Suppressor macrophage treated with lipopolysaccharide for 1 hour (primary cell): Measurements from ENCODE around the gene MINDY4B.
A peak's percentile ranks its signal among the peaks of the same experiment; 100 is the strongest.

ENCODE experiments used
- DNase-seq, 3 donors: peaks; one replicate each; pipeline ENCODE4 v3.0.0-alpha.2; 2020 to 2022

MINDY4B gene

DNA sequence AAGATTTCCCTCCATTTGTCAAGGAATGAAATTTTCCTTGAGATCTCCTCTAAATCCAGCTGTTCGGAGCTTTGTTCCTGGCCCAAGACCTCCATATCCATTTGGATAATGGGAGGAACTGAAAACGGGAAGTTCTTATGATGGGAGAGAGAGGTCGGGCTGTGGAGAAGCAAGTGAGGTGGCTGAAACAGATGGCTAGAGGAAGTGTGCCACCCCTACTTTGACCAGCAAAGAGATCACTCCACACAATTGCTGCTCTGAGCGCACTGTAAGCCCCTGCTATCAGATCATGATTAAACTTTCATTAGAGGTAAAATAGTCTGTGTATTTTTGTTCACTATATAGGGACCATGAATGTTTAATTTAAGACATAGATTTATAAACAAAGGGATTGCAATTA, at the start of gene MINDY4B:
MINDY4B (minus strand) TSS at position 101 of the 400 bp plus-strand sequence; CDS start at position 101, 0 bp downstream.
- DNase-seq, result no peak

DNA sequence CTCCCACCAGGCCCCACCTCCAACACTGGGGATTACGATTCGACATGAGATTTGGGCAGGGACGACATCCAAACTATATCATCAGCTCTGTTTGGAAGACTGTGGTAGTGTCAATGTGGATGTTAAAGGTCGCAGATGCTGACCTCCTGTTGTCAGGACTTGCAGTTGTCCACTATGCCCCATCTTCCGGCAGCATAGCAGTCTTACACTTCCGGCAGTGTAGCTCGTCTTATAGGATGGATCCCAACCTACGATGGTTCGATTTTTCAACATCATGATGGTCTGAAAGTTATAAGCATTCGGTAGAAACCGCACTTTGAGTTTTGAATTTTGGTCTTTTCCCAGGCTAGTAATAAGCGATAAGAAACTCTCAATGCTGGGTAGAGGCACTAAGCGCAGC, 46.7 kb upstream of the MINDY4B start:
- DNase-seq, result no peak

DNA sequence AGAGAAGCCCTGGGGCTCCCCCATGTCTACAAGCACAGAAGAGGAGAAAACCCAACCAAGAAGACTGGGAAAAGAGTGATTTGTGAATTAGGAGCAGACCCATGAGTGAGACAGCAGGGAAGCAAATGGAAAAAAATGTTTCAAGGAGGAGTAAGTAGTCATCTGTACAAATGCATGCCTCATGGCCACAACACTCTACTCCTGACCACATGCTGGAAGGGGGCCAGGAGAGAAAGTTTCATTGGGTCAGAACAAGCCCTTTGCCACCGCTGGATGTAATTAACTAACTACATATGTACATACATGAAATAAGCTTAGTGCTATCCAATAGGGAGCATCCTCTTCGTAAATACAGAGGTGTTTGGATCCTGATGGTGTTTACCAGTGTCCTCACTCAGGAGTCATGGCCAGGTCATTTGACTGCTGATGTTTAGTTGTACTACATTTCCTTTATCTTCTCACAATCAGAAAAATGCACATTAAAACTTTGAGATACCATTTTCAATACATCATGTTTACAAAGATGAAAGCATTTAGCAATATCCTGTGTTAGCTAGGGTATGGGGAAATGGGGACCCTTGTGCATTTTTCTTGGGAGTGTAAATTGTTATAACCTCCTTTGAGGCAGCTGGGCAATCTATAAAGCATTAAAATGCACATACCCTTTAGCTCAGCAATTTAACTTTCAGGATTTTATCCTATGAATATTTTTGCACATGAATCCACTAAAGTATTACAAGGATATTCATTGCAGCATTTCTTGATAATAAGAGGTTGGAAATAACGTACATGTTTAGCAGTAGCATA, 40.2 kb upstream of the MINDY4B start:
- DNase-seq, result no peak

DNA sequence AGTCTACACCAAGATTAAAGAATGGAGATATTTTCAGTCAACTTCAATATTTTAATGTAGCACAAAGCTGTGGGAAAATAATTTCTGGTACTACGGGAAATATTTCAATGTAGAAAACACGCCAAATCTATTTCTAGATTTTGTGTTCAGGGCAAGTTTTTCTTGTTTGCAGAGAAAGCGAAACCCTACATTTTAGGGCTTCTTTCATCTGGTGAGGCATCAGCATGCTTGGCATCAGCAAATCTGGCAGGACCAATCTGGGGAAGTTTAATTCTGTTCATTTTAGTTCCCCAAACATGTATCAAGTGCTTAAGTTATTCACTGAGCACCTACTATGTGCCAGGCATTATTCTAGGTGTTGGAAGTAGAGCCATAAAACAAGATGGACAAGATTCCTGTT, 37.0 kb upstream of the MINDY4B start:
- no peak for DNase-seq

DNA sequence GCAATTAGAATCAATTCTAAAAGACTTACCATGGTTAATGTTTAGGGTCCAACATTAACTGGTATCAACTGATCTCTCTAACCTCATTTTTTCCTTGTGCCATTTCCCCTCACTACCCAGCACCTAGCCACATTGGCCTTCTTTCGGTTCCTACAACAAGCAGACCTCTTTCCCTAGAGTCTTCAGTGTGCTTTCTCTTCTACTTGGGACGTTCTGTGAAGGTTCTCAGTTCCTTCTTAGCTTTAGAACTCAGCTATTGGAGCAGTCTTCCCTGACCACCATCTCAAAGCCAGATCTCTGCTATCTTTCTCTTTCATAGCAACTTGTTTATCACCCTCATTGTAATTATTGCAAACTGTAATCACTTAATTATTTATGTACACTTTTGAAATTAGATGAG, 31.5 kb upstream of the MINDY4B start:
- no peak for DNase-seq

DNA sequence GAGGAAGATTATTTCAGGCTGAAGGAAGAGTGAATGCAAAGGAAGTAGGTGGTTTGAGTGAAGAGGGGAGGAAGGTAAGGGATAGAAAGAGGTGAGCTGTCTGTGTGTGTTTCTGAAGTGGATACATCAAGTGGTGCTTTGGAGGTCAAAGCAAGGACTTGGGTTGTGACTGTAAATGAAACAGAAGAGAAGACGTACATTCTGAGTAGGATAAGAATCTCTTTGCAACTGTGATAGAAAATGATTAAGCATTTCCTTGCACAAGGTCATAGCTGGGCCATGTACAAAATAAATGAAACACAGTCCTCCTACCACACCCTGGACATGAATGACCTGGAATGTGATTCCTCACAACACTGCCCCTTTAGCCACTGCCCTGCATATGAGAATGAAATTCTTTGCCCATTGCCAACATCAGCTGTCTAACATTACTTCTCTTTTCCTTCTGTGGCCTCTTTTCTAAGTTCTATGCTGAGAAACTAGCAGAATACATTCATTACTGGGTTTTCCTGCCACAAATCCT, 28.3 kb upstream of the MINDY4B start:
- no peak for DNase-seq

DNA sequence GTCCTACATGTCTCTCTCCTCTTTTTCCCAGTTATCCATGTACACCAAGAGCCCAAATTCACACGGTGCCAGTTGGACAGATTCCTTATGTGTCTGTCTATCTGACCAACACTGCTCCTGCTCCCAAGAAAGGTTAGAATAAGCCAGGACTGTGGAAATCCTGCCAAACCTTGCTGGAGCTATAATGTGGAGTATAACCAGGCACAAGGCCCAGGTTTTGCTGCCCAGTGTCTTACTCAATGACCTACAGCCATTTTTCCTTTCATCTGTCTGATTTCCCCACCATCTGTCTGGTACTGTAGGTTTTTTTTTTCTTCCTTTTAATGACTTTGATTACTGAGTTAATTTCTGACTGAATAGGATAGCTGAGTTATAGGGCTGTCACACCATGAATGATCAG, 26.5 kb upstream of the MINDY4B start:
- DNase-seq, result no peak

DNA sequence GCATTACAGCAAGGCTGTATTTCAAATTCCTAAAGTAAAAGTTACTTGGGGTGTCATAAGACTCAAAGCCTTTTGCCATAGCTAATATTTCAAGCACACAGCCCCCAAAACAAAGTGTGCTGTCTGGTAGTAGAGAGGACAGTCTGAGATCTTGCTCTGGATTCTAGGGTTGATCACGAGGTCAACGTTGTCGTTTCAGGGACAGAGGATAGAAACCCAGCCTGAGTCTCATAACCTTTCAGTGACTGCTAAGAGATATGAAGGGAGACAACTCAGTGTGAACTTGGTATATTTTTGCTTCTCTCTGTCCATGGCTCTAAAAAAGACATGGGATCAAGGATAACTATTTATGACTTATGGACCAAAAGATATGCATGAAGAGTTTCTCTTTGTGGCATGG, 25.6 kb upstream of the MINDY4B start:
- no peak for DNase-seq

DNA sequence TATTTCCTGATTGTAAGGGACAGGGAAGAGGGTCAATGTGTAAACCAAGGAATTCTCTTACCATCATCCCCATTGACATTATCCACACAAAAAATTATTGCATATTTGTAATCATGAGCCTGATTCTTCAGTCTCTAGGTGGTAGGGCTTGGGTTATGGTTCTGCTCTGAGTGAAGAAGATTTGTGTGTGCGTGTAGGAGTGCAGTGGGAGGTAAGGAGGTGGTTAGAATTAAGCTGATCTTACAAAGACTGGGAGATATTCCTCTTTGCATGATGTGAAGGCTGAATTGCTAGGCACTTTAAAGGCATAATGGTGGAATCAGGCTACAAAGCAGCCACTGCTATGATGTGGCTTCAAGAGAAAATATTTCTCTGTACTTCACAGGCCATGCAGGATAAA, 23.0 kb upstream of the MINDY4B start:
- DNase-seq, result no peak

DNA sequence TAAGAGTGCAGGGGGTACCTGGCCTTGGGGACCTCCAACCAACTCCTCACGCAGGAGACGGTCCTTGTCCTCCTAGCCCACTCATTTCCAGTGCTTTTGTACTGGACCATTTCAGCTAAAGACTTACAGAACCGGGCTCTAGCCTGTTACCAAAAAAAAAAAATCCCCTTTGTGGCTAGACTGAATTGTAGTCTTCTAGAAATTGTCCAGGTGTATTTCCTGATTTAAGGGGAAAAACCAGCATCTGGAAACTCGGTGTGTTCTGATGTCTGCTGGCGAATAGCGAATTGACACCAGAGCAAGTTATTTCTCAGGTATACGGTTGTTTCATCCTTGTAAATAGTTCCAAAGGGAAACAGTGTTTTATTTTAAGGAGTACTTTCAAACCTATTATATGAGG, 21.1 kb upstream of the MINDY4B start:
- DNase-seq, result no peak

DNA sequence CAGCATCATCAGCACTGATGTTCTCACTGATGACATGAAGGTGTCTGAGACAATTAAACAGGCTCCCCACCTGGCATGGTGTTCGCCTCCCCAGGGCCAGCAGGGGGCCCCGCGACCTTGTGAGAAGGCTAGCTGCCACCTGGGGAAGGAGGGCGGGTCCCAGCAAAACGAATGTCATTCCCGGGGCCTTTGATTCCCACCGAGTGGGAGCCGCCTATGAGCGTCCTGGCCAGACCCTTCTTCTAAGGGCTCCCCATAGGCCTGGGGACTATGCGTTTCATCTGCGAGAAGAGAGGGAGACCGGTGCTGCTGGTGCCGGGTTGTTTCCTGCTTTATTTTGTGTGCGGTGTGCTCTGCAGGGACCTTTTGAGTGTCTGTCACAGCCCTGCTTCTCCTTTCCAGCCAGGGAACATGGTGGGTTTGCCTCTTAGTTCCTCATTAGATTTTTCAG, 20.5 kb upstream of the MINDY4B start:
- DNase-seq, result peak; percentile 44 to 62 (median 50)

DNA sequence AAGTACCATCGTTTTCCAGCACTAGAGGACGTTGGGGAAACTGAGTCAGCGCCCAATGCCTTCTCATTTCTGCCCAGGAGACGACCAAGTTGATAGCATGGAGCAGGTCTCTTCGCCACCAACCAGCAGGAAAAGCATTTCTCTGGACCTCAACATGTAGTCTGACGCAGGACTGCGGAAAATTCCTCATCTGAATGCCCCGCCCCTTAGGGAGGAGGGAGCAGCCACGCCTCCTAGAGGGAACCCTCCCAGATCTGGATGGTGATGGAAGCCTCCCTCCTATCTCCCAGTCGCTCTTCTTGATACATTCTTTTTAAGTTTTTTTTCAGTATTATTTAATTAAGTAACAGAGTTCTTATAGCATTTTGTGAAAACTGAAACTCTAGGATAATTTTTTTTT, 17.4 kb upstream of the MINDY4B start:
- no peak for DNase-seq

DNA sequence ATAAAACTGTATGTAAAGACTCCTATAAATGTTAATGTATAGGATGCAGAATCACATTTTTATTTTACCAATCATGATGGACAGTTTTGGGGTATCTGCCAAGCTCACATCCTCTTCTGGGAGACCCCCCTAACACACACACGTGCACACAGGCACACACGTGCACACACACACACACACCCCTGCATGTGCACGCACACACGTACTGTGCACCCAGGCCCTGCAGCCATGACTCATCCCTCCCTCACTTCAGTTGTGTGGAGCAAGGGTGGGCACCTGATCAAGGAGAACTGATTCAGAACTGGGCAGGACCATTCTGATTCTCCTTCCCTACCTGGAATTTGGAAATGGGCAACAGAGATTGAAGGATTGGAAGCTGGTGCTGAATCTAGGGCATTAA, 16.0 kb upstream of the MINDY4B start:
- no peak for DNase-seq

DNA sequence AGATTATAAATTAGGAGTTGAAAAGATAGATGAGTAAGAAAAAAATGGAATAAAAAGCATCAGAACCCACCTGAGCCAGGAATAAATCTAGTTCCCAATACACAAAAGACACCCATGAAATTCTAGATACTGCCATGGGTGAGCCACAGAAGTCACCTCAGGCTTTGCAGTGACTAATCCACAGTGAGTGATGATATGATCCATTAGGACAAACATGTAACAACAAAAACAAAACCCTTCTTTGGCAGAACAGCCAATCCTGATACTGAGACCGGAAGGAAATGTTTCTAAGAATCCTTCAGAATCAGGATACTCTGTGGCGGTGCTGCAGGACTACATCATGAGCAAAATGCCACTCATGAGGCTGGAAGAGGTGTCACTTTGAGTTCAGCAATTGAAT, 15.0 kb upstream of the MINDY4B start:
- no peak for DNase-seq

DNA sequence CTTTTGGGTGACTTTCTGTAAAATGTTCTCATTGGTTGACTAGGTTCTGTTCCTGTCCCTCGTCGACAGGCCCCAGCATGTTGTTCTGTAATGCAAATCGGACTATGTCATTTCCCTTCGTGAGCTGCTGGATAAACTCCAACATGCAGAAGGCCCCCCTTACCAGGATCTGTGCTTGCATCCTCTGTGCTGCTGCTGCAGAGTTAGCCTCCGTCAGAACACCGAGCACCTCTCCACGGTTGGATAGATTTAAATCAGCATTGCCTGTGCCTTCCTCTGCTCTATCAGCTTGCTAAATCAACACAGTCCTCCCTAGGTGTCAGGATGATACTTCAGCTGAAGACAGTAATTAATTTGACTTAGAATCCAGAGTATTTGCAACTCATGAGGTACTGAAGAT, 12.7 kb upstream of the MINDY4B start:
- DNase-seq, result no peak

DNA sequence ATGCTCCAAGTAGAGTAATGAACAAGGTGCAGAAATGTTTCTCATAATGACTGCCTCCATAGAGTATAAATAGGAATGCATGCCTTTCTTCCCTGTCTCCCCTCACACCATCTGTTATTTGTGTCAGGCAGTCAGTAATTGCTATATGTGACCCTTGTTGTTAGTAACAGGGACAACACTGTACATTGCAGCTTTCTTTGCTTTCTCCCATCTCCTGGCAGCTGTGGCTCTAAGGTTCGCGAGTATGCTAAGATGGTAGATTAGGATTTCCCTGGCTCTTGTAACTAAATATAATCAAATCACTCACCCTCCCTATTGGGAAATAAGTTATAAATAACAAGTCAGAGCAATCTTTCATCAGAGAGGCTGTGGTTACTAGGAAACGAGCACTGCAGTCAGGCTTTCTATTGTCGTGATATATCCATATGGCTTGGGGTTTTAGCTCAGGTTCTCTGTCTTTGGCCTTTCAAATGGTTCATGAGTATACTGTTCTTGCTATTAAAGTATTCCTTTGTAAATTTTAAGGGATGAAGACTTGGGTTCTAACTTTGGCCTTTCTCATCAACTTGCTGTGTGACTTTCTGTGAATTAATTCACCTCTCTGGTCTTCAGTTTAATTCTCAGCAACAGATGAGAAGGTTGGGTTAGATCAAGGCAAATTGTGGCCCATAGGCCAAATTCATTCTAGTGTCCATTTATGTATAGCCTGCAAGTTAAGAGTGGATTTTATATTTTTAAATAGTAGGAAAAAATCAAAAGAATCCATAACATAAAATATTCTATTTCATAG, 8.1 kb upstream of the MINDY4B start:
- peak; percentile 21 to 44 (median 25) for DNase-seq

DNA sequence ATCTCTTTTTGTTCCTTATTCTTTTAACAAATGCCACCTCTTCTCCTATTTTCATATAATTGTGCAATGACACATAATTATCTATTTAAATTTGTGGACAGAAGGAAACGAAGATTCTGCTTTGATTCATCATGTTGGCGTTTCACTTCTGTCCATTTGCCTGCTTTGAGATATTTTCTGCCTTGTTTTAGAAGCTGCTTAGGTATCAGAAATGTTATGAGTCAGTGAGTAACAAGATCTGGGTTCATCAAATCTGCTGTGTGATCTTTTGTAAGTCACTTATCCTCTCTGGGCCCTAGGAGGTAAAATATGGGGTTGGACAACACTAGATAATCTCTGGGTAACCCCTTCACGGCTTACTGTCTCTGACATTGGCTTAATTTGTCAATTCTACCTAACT, 7.3 kb upstream of the MINDY4B start:
- no peak for DNase-seq

DNA sequence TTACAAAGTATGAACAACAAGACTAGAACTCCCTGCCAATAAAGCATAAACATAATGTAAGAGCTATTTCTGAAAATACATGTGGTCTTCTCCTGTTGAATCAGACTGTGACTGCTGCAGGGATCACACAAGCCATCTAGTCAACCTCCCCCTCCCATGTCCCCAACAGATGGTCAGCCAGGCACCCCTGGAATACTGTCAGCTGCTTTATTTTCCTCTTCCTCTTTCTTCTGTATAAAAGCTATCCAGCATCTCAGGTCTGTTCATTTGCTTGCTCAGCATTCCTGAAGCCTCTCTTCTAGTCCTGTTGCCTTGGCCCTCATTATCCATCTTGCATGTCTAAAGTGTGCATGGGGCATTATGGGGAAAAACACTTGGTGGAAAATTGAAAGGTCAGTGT, 6.5 kb upstream of the MINDY4B start:
- no peak for DNase-seq

DNA sequence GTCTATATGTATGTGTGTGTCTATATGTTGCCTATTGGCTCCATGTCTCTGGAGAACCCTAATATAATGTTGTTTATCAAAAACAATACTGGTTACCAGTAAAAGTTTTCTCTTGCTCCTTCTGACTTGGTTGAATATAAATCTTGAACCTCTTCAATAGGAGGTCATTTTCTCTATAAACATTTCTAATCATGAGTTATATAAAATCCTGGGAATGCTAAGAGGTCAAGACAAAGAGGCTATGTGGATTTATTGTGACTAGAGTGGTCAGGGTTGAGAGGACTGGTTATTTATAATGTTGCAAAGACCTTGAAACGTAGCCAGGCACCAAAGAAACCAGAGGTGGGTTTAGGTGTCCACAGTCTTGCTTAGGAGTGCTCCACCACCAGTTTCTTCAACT, 1.2 kb upstream of the MINDY4B start:
- no peak for DNase-seq

DNA sequence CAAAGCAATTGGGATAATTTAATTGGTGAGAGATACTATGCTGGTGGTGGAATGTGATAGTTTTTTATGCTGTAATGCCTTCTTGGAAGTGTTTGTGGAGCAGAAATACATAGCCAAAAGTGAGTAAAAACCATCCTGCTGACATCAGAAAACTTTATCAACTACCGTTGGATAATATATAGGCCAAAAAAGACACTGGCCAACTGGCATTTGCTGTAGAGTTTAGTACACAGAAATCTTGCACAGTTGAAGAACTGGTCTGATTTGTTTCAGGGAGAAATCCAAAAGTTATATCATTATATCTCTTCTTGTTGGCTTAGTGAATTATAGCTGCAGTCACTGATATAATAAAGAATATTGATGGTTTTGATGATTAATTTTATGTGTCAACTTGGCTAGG, 507 bp upstream of the MINDY4B start:
- no peak for DNase-seq

DNA sequence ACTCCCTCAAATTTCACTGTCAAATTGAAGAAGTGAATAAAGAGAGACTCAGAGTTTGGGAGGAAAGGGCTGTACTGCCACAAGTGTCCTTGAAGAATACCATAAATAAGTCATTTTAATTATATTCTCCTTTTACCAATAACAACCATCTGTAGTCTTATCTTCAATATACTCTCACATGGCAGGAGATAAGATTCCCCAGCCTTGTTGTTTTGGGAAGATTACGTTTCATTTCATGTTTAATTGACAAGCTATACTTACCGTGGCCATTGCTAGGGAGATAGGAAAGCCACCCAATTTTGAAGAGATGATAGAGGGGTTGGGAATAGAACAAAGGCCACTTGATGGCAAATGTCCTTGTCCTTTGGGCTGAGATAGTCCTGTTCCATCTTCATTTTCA, 2.3 kb downstream of the MINDY4B start:
- no peak for DNase-seq

DNA sequence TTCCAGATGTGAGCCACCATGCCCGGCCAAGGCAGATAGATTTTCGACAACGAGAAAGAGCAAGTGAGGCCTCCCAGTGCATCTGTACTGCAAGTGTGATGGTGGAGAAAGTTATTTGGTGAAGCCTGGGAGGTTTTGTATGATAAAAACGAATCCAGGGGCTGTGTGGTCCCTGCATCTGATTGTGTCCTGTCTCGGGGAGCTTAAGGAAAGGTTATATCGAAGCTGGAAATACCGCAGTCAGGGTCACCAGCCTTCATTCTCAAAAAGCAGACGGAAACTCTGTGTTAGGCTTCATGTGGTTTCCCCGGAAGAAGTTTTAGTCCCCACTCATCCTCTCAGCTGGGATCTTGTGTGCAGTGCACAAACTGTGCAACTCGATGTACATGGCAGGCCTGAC, 3.4 kb downstream of the MINDY4B start:
- no peak for DNase-seq

DNA sequence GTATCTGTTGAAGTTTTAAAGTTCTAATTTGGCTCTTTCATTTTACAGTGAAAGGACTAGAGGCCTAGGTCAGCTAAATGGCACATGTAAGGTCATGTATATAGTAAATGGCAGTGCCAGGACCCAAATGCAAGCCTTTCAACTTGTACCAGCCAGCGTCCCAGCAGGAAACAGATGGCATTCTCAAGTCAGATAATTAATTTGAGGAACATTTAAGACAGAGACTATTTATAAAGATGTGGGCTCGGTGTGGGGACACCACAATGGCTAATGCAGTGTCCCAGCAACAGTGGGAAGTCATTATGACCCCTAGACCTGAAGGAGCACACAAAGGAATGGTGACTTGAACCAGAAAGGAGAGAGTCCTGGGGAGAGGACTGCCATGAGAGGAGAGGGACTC, 6.1 kb downstream of the MINDY4B start:
- DNase-seq, result no peak
